Activated naive CD8-positive, alpha-beta T cell treated with anti-CD3 and anti-CD28 coated beads for 36 hours (primary cell): Measurements from ENCODE around the gene POLR2I. TPM values are rescaled to one million over a fixed set of nuclear protein-coding genes. Genes with fewer than 3 reads are reported as not detected.

Source experiments
- DNase-seq: peaks from one replicate; pipeline ENCODE4 v3.0.0; 2021
- H3K27ac Mint-ChIP-seq: one replicate; pipeline ENCODE4 v1.8.0; 2022; ENCODE audit warnings: mild to moderate bottlenecking, moderate library complexity, mixed read lengths
- H3K27me3 Mint-ChIP-seq: one replicate; pipeline ENCODE4 v1.8.0; 2022; ENCODE audit warnings: mild to moderate bottlenecking, mixed read lengths
- H3K36me3 Mint-ChIP-seq: one replicate; pipeline ENCODE4 v1.8.0; 2021; ENCODE audit warnings: mild to moderate bottlenecking, mixed read lengths
- H3K4me1 Mint-ChIP-seq: one replicate; pipeline ENCODE4 v1.8.0; 2021; ENCODE audit warnings: mixed read lengths
- H3K4me3 Mint-ChIP-seq: one replicate; pipeline ENCODE4 v1.8.0; 2022; ENCODE audit warnings: mild to moderate bottlenecking, moderate library complexity, mixed read lengths
- H3K9me3 Mint-ChIP-seq: one replicate; pipeline ENCODE4 v1.8.0; 2022; ENCODE audit warnings: mixed read lengths
- total RNA-seq, 2 experiments: library from RNA; stranded (reverse); gene quantifications; one replicate each; pipeline ENCODE4 v1.2.3, GENCODE V29; 2021

The POLR2I gene
- total RNA-seq, result 10 to 100 TPM; 93.4 to 94.0 TPM

DNA sequence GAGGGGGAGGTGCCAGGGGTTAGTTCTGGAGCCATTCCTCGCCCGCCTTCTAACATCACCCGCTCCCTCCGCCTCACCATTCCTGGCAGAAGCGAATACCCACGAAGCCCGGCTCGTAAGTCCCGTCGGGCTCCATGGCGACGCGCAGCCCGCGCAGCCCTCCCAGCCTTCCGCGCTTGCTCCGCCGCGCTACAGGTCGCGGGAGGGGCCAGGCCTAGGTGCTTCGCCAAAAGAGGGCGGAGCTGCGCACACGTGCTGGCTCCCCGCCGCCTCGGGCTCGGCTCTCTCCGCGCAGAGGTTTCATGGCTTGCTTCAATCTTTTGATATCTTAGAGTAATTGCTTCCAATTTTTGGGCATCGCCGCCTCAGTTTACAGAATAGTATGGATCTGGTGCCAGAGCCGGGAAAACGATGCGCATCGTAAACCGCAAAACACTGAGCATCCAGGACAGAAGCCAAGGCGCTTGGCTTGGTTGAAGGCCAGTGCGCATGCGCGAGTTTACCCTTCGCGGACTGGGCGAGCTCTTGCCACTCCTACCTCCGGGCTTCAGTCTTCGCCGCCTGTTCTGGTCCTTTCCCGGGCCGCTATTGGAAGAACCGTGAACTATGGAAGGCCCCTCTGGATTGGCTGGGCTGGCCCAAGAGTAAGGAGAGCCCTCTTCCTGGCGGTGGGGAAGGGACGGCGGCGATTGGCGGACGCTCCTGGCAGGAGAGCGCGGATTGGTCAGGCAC lies at the start of gene POLR2I:
TSS of gene POLR2I (minus strand) at position 155 of the 732 bp plus-strand sequence. CDS start at position 136, 19 bp downstream.
- Mint-ChIP-seq H3K36me3 (peaks cover 19% of the 10 kb centered on the region), H3K4me3 (peak within 1 kb of the TSS; percentile 99), H3K4me1 (peaks cover 26% of the 10 kb centered on the region), H3K27me3 (peaks cover 6% of the 10 kb centered on the region), H3K9me3 (no peaks in the 10 kb centered on the region), H3K27ac (peak within 1 kb of the TSS; percentile 93)
- peak; percentile 98 for DNase-seq

DNA sequence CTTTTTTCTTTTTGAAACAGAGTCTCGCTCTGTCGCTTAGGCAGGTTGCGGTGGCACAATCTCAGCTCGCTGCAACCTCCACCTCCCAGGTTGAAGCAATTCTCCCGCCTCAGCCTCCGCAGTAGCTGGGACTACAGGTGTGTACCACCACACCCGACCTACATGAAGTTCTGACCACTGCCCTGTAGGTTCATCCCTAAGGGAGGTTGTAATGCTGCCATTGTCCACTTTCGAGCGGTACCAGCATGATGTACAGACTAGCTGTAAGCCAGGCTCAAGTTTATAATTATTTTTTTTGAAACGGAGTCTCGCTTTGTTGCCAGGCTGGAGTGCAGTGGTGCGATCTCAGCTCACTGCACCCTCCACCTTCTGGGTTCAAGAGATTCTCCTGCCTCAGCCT lies 49.1 kb upstream of the POLR2I start:
- no peak overlapping the region for H3K27ac Mint-ChIP-seq
- no peaks in the 10 kb centered on the region for H3K4me1 Mint-ChIP-seq
- H3K36me3 Mint-ChIP-seq, result no peaks in the 10 kb centered on the region
- no peaks in the 10 kb centered on the region for H3K27me3 Mint-ChIP-seq
- H3K9me3 Mint-ChIP-seq, result no peaks in the 10 kb centered on the region
- no peak overlapping the region for H3K4me3 Mint-ChIP-seq
- DNase-seq, result no peak

DNA sequence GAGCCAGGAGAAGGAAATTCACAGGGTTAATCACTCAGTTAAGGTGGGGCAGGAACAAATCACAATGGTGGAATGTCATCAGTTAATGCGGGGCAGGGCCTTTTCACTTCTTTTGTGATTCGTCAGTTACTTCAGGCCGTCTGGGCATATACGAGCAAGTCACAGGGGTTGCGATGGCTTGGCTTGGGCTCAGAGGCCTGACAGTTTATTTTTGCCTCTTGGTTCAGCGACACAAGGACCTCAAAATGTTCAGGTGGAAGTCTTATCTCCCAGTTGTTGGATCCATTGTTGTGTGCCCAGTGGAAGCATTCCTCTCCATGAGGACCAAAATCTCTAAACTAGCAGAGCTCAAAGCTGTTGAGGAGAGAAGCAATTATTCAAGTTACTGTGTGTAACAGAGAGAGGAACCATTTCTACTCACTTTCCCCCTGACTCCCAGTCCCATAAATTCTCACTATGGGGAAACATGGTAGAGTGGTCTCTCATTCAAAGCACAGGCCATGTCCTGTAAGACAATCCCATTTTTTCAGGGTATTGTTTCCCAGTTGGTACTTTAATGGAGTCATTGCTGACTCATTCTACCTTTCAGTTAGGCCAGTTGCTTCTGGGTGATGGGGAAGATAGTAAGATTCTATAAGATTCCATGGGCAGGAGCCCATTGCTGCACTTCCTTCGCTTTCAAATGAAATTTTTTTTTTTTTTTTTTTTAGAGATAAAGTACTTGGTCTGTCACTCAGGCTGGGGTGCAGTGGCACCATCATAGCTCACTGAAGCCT lies 46.3 kb upstream of the POLR2I start:
- Mint-ChIP-seq H3K4me1 (no peaks in the 10 kb centered on the region), H3K27me3 (no peaks in the 10 kb centered on the region), H3K9me3 (no peaks in the 10 kb centered on the region), H3K27ac (no peak overlapping the region), H3K4me3 (no peak overlapping the region), H3K36me3 (no peaks in the 10 kb centered on the region)
- DNase-seq, result no peak

DNA sequence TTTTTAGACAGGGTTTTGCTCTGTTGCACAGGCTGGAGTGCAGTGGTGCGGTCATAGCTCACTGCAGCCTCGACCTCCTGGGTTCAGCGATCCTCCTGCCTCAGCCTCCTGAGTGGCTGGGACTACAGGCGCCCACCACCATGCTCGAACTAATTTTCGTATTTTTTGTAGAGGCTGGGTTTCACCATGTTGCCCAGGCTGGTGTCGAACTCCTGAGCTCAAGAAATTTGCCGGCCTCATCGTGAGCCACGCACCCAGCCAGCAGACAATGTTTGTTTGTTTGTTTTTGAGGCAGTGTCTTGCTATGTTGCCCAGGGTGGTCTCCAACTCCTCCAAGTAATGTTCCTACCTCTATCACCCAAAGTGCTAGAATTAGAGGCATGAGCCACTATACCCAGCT lies 38.5 kb upstream of the POLR2I start:
- no peak for DNase-seq
- Mint-ChIP-seq H3K36me3 (peaks cover 9% of the 10 kb centered on the region), H3K27ac (no peak overlapping the region), H3K4me1 (no peaks in the 10 kb centered on the region), H3K27me3 (no peaks in the 10 kb centered on the region), H3K4me3 (no peak overlapping the region), H3K9me3 (no peaks in the 10 kb centered on the region)

DNA sequence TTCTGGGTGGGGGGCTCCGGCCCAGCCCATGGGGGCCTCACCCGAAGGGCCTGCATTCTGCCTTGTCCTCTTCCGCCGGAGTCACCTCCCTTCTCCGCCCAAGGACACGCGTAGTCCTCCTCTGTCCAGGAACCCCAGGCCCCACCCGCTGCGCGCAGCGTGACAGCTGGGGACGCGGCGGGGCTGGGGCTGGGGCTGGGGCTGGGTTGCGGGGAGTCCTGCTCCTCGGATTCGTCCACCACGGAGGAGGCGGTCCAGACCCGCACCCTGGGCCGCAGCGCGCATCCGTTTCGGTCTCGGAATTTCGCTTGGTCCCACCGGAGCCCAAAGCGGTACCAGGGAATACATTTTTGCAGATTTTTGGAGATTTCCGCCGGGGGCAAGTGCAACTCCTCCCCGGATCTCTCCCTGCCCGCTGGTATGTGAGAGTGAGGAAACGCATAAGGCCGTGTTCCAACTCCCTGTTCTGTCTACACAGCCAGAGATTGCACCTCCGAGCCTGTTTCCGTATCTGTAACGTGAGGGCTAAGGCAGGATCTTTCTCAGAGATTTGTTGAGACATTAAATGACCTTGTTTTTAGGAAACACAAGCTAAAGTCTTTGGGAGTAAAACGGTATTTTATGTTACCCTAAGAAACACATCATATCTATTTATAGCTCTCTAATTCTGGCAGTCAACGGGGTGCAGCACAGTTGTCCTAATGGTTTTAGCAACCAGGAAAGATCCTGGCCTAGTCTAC lies 37.8 kb upstream of the POLR2I start, which contains the start of gene COX7A1:
TSS of gene COX7A1 (minus strand) at position 96 of the 740 bp plus-strand sequence. CDS start at position 56, 40 bp downstream.
- DNase-seq, result no peak
- Mint-ChIP-seq H3K4me1 (no peaks in the 10 kb centered on the region), H3K27me3 (no peaks in the 10 kb centered on the region), H3K9me3 (no peaks in the 10 kb centered on the region), H3K27ac (peak within 1 kb of the TSS; percentile 28), H3K36me3 (peaks cover 12% of the 10 kb centered on the region), H3K4me3 (no peak within 1 kb of the TSS)

DNA sequence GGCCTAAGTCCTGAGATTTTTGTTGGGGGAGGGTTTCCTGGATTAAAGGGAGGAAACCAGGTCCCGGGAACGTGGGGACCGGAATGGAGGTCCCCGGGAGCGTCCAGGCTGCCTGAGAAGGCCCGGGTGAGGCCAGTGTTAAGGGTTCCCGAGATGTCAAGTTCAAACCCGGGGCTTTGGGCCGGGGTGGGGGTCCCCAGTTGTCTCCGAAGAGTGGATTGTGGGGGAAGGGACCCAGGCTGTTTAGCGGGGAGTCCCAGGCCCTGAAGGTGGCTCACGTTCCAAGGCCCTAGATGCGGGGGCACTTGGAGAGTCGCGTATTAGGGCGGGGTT lies 37.3 kb upstream of the POLR2I start:
- Mint-ChIP-seq H3K4me3 (no peak overlapping the region), H3K4me1 (no peaks in the 10 kb centered on the region), H3K27ac (no peak overlapping the region)

DNA sequence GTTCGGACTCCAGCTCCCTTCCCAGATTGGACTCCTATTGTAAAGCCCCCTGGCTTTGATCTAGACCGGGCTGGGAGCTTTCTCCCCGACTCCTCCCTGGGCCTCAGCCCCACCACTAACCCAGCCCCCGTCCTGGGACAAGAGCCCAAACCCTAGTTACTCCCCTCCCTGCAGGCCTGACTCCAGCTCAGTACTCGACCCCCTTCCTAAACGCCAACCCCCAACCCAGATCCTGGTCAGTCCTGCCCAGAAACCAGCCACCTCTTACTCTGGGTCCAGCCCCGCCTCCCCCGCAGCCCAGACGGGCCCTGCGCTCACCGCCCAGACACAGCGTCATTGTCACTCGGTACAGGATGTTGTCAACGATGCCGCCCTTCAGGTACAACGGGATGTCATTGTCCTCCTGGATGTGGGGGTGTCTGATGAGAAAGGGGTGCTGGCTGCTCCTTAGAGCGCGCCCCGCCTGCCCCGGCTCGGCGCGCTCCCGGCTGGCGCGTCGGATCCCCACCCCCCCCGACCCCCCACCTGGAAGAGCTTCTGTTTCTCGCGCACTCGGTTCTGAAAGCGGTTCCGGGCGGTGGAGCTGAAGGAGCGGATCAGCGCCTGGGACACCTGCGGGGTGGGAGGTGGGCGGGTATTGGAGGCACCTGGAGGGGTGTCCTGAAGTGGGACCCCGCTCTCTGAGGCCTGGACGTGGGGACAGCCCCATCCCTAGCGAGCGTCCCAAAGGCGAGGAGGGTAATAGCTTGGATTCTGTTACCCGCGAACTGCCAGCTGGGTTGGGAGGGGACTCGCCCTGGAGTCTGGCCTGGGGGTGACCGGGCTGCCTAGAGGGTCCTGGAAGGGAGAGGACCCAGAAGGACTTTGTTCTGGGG lies 36.7 kb upstream of the POLR2I start:
- Mint-ChIP-seq H3K36me3 (peaks cover 20% of the 10 kb centered on the region), H3K9me3 (no peaks in the 10 kb centered on the region)
- no peak for DNase-seq

More for the DNA sequence above, 37.3 kb upstream of the POLR2I start:
- Mint-ChIP-seq H3K9me3 (no peaks in the 10 kb centered on the region), H3K27me3 (no peaks in the 10 kb centered on the region), H3K36me3 (peaks cover 17% of the 10 kb centered on the region)
- no peak for DNase-seq

DNA sequence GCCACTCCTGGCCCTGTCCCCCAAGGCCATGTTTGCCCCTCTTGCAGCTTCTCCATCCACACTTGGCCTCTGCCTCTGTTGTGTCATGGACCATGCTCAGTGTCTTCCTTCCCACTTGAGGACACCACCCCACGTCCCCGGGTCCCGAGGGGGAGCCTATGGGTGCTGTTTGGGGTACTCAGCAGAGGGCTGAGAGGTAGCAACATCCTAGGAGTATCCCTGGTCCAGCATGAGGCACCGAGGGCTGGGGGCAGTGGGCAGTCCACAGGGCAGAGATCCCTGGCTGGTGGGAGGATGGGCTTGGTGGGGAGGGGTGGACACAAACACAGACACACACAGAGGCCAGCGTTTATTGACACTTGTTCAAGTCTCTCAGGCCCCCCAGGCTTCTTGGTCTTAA lies 35.9 kb upstream of the POLR2I start:
- no peak overlapping the region for H3K27ac Mint-ChIP-seq
- no peak overlapping the region for H3K4me3 Mint-ChIP-seq
- no peaks in the 10 kb centered on the region for H3K9me3 Mint-ChIP-seq
- no peaks in the 10 kb centered on the region for H3K4me1 Mint-ChIP-seq
- H3K27me3 Mint-ChIP-seq, result no peaks in the 10 kb centered on the region
- DNase-seq, result no peak
- H3K36me3 Mint-ChIP-seq, result peaks cover 28% of the 10 kb centered on the region

More for the DNA sequence above, 36.7 kb upstream of the POLR2I start:
- H3K27me3 Mint-ChIP-seq, result no peaks in the 10 kb centered on the region
- H3K4me1 Mint-ChIP-seq, result no peaks in the 10 kb centered on the region
- peak overlapping the region; percentile 28 for H3K27ac Mint-ChIP-seq
- no peak overlapping the region for H3K4me3 Mint-ChIP-seq

DNA sequence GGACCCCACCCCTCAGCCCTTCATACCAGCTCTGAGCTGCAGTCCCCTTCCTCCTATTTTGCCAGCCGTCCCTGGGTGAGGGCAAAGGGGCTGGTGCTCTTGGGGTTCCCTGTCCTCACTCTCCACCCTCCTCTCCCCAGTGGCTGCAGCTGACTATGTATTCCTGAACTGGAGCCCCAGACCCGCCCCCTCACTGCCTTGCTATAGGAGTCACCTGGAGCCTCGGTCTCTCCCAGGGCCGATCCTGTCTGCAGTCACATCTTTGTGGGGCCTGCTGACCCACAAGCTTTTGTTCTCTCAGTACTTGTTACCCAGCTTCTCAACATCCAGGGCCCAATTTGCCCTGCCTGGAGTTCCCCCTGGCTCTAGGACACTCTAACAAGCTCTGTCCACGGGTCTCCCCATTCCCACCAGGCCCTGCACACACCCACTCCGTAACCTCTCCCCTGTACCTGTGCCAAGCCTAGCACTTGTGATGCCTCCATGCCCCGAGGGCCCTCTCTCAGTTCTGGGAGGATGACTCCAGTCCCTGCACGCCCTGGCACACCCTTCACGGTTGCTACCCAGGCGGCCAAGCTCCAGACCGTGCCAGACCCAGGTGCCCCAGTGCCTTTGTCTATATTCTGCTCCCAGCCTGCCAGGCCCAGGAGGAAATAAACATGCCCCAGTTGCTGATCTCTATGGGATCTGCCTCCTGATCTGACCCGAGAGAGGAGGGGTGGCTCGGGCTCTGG lies 35.2 kb upstream of the POLR2I start:
- Mint-ChIP-seq H3K4me1 (no peaks in the 10 kb centered on the region), H3K4me3 (no peak overlapping the region), H3K27me3 (no peaks in the 10 kb centered on the region), H3K27ac (peak overlapping the region; percentile 25), H3K36me3 (peaks cover 28% of the 10 kb centered on the region), H3K9me3 (no peaks in the 10 kb centered on the region)
- DNase-seq, result no peak

DNA sequence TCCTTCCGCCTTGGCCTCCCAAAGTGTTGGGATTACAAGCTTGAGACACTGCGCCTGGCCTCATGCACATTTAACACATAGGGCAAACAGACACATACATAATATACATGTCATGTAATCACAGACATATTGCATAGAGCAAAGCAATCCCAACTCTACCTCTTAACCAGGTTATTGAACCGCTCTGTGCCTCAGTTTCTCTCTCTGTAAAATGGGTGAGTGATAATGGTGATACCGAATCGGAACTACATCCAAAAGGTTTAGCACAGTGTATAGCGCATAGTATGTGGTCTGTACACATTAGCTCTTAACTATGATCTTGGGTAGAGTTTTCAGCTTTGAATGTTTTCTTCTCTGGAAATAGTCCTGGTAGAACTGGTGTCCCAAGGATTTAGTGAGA lies 29.9 kb upstream of the POLR2I start:
- no peak for DNase-seq
- Mint-ChIP-seq H3K9me3 (peaks cover 2% of the 10 kb centered on the region), H3K36me3 (peaks cover 41% of the 10 kb centered on the region), H3K27me3 (no peaks in the 10 kb centered on the region), H3K4me1 (peaks cover 12% of the 10 kb centered on the region), H3K4me3 (no peak overlapping the region), H3K27ac (no peak overlapping the region)

DNA sequence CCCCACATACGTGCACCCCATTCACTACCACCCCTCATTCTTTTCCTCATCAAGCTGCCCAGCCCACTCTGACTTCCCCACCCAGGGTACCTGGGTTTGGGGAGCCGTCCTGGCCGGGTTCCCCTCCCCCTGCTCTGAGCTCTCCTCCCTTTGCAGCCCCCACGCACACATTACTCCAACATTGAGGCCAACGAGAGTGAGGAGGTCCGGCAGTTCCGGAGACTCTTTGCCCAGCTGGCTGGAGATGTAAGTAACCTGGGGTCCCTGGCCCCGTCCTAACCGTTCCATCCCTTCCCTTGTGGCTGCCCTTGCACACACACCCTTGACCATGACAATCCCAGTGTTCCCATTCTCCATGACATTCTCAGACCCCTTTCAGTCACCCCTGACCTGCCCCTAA lies 27.8 kb upstream of the POLR2I start:
- peaks cover 2% of the 10 kb centered on the region for H3K9me3 Mint-ChIP-seq
- peaks cover 15% of the 10 kb centered on the region for H3K4me1 Mint-ChIP-seq
- H3K4me3 Mint-ChIP-seq, result no peak overlapping the region
- no peak overlapping the region for H3K27ac Mint-ChIP-seq
- DNase-seq, result no peak
- H3K27me3 Mint-ChIP-seq, result no peaks in the 10 kb centered on the region
- H3K36me3 Mint-ChIP-seq, result peaks cover 33% of the 10 kb centered on the region

DNA sequence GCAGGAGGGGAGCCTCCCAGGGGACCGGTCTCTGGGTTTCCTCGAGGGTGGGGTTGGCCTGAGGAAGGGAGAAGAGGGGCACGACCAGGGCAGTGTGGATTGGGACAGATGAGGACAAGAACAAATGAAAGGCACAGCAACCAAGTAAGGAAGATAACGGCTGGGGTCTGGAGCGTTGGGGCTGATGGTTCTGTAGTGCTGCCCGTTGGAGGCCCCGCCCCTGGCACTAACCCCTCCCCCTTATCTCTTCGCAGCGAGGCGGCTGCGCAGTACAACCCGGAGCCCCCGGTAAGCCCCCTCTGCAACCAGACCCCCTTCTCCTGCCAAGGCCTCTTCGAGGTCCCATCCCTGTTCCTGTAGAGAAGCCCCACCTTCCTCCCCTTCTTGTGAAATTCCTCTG lies 27.4 kb upstream of the POLR2I start:
- peaks cover 15% of the 10 kb centered on the region for H3K4me1 Mint-ChIP-seq
- H3K4me3 Mint-ChIP-seq, result no peak overlapping the region
- peaks cover 2% of the 10 kb centered on the region for H3K9me3 Mint-ChIP-seq
- DNase-seq, result no peak
- no peaks in the 10 kb centered on the region for H3K27me3 Mint-ChIP-seq
- peaks cover 29% of the 10 kb centered on the region for H3K36me3 Mint-ChIP-seq
- no peak overlapping the region for H3K27ac Mint-ChIP-seq

DNA sequence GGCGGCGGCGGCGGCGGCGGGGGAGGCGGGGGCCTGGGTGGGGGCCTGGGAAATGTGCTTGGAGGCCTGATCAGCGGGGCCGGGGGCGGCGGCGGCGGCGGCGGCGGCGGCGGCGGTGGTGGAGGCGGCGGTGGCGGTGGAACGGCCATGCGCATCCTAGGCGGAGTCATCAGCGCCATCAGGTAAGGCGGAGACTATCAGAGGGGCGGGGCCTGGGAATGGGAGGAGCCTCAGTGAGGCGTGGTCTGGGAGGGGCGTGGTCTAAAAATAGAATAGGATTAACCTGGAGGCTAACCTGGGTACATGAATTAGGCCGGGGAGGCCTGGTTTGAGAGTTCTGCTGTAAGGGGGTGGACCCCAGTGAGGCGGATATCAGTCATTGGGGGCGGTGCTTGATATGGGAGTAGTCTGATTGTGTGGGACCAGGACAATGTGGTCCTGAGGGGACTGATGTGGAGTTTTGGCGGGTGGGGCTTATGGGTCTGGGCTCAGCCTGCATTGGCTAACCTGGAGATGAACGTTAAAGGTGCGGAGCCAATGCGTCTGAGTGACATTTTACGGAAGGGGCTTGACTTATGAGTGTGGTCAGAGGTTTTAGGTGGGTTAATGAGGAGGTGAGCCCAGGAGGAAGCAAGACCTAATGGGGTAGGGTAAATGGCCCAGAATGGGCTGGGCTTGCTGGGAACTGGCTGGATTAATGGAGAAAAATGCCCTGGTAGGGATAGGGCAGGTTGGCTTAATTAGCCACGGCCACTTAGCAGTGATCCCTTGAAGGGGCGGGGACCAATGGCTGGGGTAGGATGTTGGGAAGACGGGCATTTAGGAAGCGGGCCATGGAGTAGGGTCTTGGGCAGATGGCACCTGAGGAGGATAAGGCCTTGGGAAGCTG lies 26.6 kb upstream of the POLR2I start:
- no peaks in the 10 kb centered on the region for H3K27me3 Mint-ChIP-seq
- DNase-seq, result peak; percentile 87

More for the DNA sequence above, 26.6 kb upstream of the POLR2I start:
- Mint-ChIP-seq H3K9me3 (peaks cover 2% of the 10 kb centered on the region), H3K36me3 (peaks cover 25% of the 10 kb centered on the region), H3K4me1 (peaks cover 19% of the 10 kb centered on the region), H3K4me3 (peak overlapping the region; percentile 89), H3K27ac (peak overlapping the region; percentile 49)
